HEK293 (cell line): Measurements from ENCODE around the gene CTNNB1.

Source experiments
- CTCF ChIA-PET: fragments of 350-600 bp; formaldehyde crosslinking; extraction: SDS; loops from one replicate; lab custom pipeline; 2021; ENCODE audit warnings: antibody characterized with exemption; lab: Yijun Ruan, JAX
- POLR2A ChIA-PET: fragments of 300-600 bp; formaldehyde crosslinking; extraction: SDS; loops from one replicate; lab custom pipeline; 2020; ENCODE audit warnings: antibody characterized with exemption, inconsistent platforms; lab: Yijun Ruan, JAX
- H3K27ac ChIP-seq: fragments of 200-500 bp; sonication (Bioruptor generic); 2 replicates; pipeline ENCODE4 v1.5.1; 2014; ENCODE audit warnings: low read depth, low read length, control low read depth, inconsistent platforms; ENCODE audit errors: extremely low read depth
- H3K36me3 ChIP-seq, 2 experiments: fragments of 200-500 bp in 1 of 2; sonication (Bioruptor generic) in 1 of 2; 1 replicate in 1 of 2; 2 replicates in 1 of 2; pipeline ENCODE4 v1.5.1; 2014 to 2017; ENCODE audit warnings: inconsistent platforms in 2 of 2, low read length in 2 of 2; ENCODE audit not compliant: control insufficient read depth in 2 of 2, insufficient read depth in 1 of 2
- H3K4me1 ChIP-seq: fragments of 200-500 bp; sonication (Bioruptor generic); 2 replicates; pipeline ENCODE4 v1.5.1; 2014; ENCODE audit warnings: mild to moderate bottlenecking, low read length, inconsistent platforms; ENCODE audit not compliant: control insufficient read depth, insufficient read depth
- H3K4me3 ChIP-seq: 2 replicates; pipeline ENCODE4 v1.5.1; 2011; ENCODE audit warnings: low read depth, mild to moderate bottlenecking, control low read depth, low read length, moderate library complexity
- H3K9me3 ChIP-seq: fragments of 200-500 bp; sonication (Bioruptor generic); 2 replicates; pipeline ENCODE4 v1.5.1; 2014; ENCODE audit warnings: low read depth, low read length, inconsistent platforms; ENCODE audit not compliant: control insufficient read depth, insufficient read depth
- GLIS1 ChIP-seq: fragments of 450-650 bp; formaldehyde crosslinking; IDR thresholded peaks from 2 replicates; pipeline ENCODE4 v1.5.1; 2016; ENCODE audit warnings: missing biosample characterization, missing genetic modification characterization
- KLF10 ChIP-seq: fragments of 450-650 bp; IDR thresholded peaks from 2 replicates; pipeline ENCODE4 v1.5.1; 2018; ENCODE audit warnings: missing biosample characterization, mild to moderate bottlenecking, missing genetic modification characterization
- KLF7 ChIP-seq: fragments of 450-650 bp; formaldehyde crosslinking; IDR thresholded peaks from 2 replicates; pipeline ENCODE4 v1.5.1; 2016; ENCODE audit warnings: missing biosample characterization, missing genetic modification characterization, borderline replicate concordance
- RBAK ChIP-seq: fragments of 450-650 bp; formaldehyde crosslinking; IDR thresholded peaks from 2 replicates; pipeline ENCODE4 v1.5.1; 2016; ENCODE audit warnings: missing biosample characterization, missing genetic modification characterization
- SCRT2 ChIP-seq: fragments of 450-650 bp; formaldehyde crosslinking; IDR thresholded peaks from 2 replicates; pipeline ENCODE4 v1.5.1; 2016; ENCODE audit warnings: missing biosample characterization, missing genetic modification characterization
- ZEB2 ChIP-seq: fragments of 450-650 bp; formaldehyde crosslinking; IDR thresholded peaks from 2 replicates; pipeline ENCODE4 v1.5.1; 2016; ENCODE audit warnings: missing biosample characterization, missing genetic modification characterization
- ZNF138 ChIP-seq: fragments of 450-650 bp; formaldehyde crosslinking; IDR thresholded peaks from 2 replicates; pipeline ENCODE4 v1.5.1; 2016; ENCODE audit warnings: missing biosample characterization, missing genetic modification characterization, borderline replicate concordance
- ZNF16 ChIP-seq: fragments of 450-650 bp; formaldehyde crosslinking; IDR thresholded peaks from 2 replicates; pipeline ENCODE4 v1.5.1; 2016; ENCODE audit warnings: low read depth, missing biosample characterization, missing genetic modification characterization
- ZNF23 ChIP-seq: fragments of 450-650 bp; formaldehyde crosslinking; IDR thresholded peaks from 2 replicates; pipeline ENCODE4 v1.5.1; 2016; ENCODE audit warnings: missing biosample characterization, missing genetic modification characterization, borderline replicate concordance
- ZNF24 ChIP-seq: fragments of 450-650 bp; formaldehyde crosslinking; IDR thresholded peaks from 2 replicates; pipeline ENCODE4 v1.5.1; 2016; ENCODE audit warnings: missing biosample characterization, missing genetic modification characterization
- ZNF248 ChIP-seq: fragments of 450-650 bp; formaldehyde crosslinking; IDR thresholded peaks from 2 replicates; pipeline ENCODE4 v1.5.1; 2017; ENCODE audit warnings: missing biosample characterization, missing genetic modification characterization
- ZNF324 ChIP-seq: fragments of 450-650 bp; formaldehyde crosslinking; IDR thresholded peaks from 2 replicates; pipeline ENCODE4 v1.5.1; 2016; ENCODE audit warnings: missing biosample characterization, missing genetic modification characterization
- ZNF366 ChIP-seq: fragments of 450-650 bp; formaldehyde crosslinking; conservative IDR thresholded peaks from 2 replicates; pipeline ENCODE4 v1.5.1; 2016; ENCODE audit warnings: missing biosample characterization, missing genetic modification characterization
- ZNF658 ChIP-seq: fragments of 450-650 bp; formaldehyde crosslinking; IDR thresholded peaks from 2 replicates; pipeline ENCODE4; 2016; ENCODE audit warnings: missing biosample characterization, missing genetic modification characterization
- ZNF830 ChIP-seq: fragments of 450-650 bp; IDR thresholded peaks from 2 replicates; pipeline ENCODE4 v1.5.0; 2018; ENCODE audit warnings: missing biosample characterization, missing genetic modification characterization, low read depth, mild to moderate bottlenecking, moderate library complexity
- TF ChIP-seq, protein P1 (sequence below): fragments of 450-650 bp; formaldehyde crosslinking; IDR thresholded peaks from 2 replicates; pipeline ENCODE4 v1.5.1; 2017; ENCODE audit warnings: missing biosample characterization, missing genetic modification characterization
- TF ChIP-seq, protein P2 (sequence below): fragments of 450-650 bp; formaldehyde crosslinking; IDR thresholded peaks from 2 replicates; pipeline ENCODE4 v1.5.1; 2016; ENCODE audit warnings: missing biosample characterization, missing genetic modification characterization
- TF ChIP-seq, protein P3 (sequence below): fragments of 450-650 bp; formaldehyde crosslinking; IDR thresholded peaks from 2 replicates; pipeline ENCODE4 v1.5.1; 2016; ENCODE audit warnings: missing biosample characterization, missing genetic modification characterization, low read depth
- TF ChIP-seq, protein P4 (sequence below): fragments of 450-650 bp; formaldehyde crosslinking; IDR thresholded peaks from 2 replicates; pipeline ENCODE4 v1.5.1; 2016; ENCODE audit warnings: missing biosample characterization, missing genetic modification characterization
- TF ChIP-seq, protein P5 (sequence below): fragments of 450-650 bp; formaldehyde crosslinking; IDR thresholded peaks from 2 replicates; pipeline ENCODE4 v1.5.1; 2016; ENCODE audit warnings: missing biosample characterization, missing genetic modification characterization

Gene CTNNB1

DNA sequence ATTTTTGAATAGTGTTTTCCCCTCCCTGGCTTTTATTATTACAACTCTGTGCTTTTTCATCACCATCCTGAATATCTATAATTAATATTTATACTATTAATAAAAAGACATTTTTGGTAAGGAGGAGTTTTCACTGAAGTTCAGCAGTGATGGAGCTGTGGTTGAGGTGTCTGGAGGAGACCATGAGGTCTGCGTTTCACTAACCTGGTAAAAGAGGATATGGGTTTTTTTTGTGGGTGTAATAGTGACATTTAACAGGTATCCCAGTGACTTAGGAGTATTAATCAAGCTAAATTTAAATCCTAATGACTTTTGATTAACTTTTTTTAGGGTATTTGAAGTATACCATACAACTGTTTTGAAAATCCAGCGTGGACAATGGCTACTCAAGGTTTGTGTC lies 24.4 kb downstream of the CTNNB1 start:
- no peak overlapping the region for H3K27ac ChIP-seq
- H3K36me3 ChIP-seq: peaks cover 4 to 51% of the 10 kb centered on the region in 2 experiments
- ChIA-PET CTCF (no interaction called here), POLR2A (no interaction called here)
- H3K4me3 ChIP-seq: no peak overlapping the region
- no peaks in the 10 kb centered on the region for H3K9me3 ChIP-seq
- TF ChIP-seq ZNF324 (tag by site-specific recombination): no peak
- no peak for TF ChIP-seq ZNF16 (tag by site-specific recombination)
- TF ChIP-seq, protein P1, sequence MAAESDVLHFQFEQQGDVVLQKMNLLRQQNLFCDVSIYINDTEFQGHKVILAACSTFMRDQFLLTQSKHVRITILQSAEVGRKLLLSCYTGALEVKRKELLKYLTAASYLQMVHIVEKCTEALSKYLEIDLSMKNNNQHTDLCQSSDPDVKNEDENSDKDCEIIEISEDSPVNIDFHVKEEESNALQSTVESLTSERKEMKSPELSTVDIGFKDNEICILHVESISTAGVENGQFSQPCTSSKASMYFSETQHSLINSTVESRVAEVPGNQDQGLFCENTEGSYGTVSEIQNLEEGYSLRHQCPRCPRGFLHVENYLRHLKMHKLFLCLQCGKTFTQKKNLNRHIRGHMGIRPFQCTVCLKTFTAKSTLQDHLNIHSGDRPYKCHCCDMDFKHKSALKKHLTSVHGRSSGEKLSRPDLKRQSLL: no peak
- TF ChIP-seq SCRT2 (tag by site-specific recombination): no peak
- TF ChIP-seq, protein P2, sequence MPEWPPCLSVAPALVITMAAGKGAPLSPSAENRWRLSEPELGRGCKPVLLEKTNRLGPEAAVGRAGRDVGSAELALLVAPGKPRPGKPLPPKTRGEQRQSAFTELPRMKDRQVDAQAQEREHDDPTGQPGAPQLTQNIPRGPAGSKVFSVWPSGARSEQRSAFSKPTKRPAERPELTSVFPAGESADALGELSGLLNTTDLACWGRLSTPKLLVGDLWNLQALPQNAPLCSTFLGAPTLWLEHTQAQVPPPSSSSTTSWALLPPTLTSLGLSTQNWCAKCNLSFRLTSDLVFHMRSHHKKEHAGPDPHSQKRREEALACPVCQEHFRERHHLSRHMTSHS (tag by site-specific recombination): no peak
- TF ChIP-seq ZNF248: no peak
- no peak for TF ChIP-seq ZNF24 (tag by site-specific recombination)
- TF ChIP-seq RBAK (tag by site-specific recombination): no peak
- TF ChIP-seq, all 188 proteins: peak for 0
- no peaks in the 10 kb centered on the region; the same call in 1 of the 2 replicates for H3K4me1 ChIP-seq

DNA sequence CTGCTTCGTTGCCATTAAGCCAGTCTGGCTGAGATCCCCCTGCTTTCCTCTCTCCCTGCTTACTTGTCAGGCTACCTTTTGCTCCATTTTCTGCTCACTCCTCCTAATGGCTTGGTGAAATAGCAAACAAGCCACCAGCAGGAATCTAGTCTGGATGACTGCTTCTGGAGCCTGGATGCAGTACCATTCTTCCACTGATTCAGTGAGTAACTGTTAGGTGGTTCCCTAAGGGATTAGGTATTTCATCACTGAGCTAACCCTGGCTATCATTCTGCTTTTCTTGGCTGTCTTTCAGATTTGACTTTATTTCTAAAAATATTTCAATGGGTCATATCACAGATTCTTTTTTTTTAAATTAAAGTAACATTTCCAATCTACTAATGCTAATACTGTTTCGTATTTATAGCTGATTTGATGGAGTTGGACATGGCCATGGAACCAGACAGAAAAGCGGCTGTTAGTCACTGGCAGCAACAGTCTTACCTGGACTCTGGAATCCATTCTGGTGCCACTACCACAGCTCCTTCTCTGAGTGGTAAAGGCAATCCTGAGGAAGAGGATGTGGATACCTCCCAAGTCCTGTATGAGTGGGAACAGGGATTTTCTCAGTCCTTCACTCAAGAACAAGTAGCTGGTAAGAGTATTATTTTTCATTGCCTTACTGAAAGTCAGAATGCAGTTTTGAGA lies 25.0 kb downstream of the CTNNB1 start:
- TF ChIP-seq KLF10 (no peak), ZNF23 (tag by site-specific recombination) (no peak), ZNF830 (tag by site-specific recombination) (no peak), ZEB2 (no peak), GLIS1 (no peak), ZNF658 (tag by site-specific recombination) (no peak), ZNF366 (no peak), ZNF138 (tag by site-specific recombination) (no peak), KLF7 (tag by site-specific recombination) (no peak)
- TF ChIP-seq, protein P3, sequence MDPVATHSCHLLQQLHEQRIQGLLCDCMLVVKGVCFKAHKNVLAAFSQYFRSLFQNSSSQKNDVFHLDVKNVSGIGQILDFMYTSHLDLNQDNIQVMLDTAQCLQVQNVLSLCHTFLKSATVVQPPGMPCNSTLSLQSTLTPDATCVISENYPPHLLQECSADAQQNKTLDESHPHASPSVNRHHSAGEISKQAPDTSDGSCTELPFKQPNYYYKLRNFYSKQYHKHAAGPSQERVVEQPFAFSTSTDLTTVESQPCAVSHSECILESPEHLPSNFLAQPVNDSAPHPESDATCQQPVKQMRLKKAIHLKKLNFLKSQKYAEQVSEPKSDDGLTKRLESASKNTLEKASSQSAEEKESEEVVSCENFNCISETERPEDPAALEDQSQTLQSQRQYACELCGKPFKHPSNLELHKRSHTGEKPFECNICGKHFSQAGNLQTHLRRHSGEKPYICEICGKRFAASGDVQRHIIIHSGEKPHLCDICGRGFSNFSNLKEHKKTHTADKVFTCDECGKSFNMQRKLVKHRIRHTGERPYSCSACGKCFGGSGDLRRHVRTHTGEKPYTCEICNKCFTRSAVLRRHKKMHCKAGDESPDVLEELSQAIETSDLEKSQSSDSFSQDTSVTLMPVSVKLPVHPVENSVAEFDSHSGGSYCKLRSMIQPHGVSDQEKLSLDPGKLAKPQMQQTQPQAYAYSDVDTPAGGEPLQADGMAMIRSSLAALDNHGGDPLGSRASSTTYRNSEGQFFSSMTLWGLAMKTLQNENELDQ: no peak
- TF ChIP-seq, protein P4, sequence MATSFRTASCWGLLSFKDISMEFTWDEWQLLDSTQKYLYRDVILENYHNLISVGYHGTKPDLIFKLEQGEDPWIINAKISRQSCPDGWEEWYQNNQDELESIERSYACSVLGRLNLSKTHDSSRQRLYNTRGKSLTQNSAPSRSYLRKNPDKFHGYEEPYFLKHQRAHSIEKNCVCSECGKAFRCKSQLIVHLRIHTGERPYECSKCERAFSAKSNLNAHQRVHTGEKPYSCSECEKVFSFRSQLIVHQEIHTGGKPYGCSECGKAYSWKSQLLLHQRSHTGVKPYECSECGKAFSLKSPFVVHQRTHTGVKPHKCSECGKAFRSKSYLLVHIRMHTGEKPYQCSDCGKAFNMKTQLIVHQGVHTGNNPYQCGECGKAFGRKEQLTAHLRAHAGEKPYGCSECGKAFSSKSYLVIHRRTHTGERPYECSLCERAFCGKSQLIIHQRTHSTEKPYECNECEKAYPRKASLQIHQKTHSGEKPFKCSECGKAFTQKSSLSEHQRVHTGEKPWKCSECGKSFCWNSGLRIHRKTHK: no peak
- TF ChIP-seq, protein P5, sequence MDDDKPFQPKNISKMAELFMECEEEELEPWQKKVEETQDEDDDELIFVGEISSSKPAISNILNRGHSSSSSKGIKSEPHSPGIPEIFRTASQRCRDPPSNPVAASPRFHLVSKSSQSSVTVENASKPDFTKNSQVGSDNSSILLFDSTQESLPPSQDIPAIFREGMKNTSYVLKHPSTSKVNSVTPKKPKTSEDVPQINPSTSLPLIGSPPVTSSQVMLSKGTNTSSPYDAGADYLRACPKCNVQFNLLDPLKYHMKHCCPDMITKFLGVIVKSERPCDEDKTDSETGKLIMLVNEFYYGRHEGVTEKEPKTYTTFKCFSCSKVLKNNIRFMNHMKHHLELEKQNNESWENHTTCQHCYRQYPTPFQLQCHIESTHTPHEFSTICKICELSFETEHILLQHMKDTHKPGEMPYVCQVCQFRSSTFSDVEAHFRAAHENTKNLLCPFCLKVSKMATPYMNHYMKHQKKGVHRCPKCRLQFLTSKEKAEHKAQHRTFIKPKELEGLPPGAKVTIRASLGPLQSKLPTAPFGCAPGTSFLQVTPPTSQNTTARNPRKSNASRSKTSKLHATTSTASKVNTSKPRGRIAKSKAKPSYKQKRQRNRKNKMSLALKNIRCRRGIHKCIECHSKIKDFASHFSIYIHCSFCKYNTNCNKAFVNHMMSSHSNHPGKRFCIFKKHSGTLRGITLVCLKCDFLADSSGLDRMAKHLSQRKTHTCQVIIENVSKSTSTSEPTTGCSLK (tag by site-specific recombination): no peak
- Histone ChIP-seq H3K27ac (no peak overlapping the region), H3K9me3 (no peaks in the 10 kb centered on the region), H3K36me3 (peaks cover 4 to 56% of the 10 kb centered on the region in 2 experiments), H3K4me3 (no peak overlapping the region), H3K4me1 (no peaks in the 10 kb centered on the region; the same call in 1 of the 2 replicates)
- ChIA-PET CTCF (no interaction called here), POLR2A (no interaction called here)
